SK-N-SH (cell line): ENCODE data around the gene PAX2. TPM values are rescaled to one million over a fixed set of nuclear protein-coding genes. Genes with fewer than 3 reads are reported as not detected.

Experiments used
- CTCF ChIA-PET: fragments of 300-600, 350-600 bp; formaldehyde crosslinking; extraction: SDS; loops from one replicate; lab custom pipeline; 2021; lab: Yijun Ruan, JAX
- POLR2A ChIA-PET: fragments of 350-600 bp; sonication (Branson Sonifier 250); formaldehyde crosslinking; extraction: SDS; loops from one replicate; lab custom pipeline; 2020; ENCODE audit warnings: antibody characterized with exemption, inconsistent platforms; lab: Yijun Ruan, JAX
- DNase-seq: peaks from one replicate; pipeline ENCODE4 v3.0.0; 2012
- H2AFZ ChIP-seq: fragments of 200-600 bp; sonication (generic); 2 replicates; pipeline ENCODE4 v1.8.1; 2016; ENCODE audit warnings: antibody characterized with exemption, mild to moderate bottlenecking, low read depth
- H3F3A ChIP-seq: fragments of 200-600 bp; sonication (generic); replicated peaks from 2 replicates; pipeline ENCODE3; 2016; ENCODE audit warnings: antibody characterized with exemption, mild to moderate bottlenecking; ENCODE audit not compliant: insufficient read depth
- H3K27ac ChIP-seq, 2 experiments: fragments of 200-500 bp in 1 of 2; fragments of 200-600 bp in 1 of 2; sonication (Bioruptor generic) in 1 of 2; sonication (generic), shearing (Covaris generic) in 1 of 2; 2 replicates each; pipeline versions ENCODE4 v1.5.1 to v1.6.1; 2014 to 2016; ENCODE audit warnings: low read depth in 2 of 2, inconsistent platforms in 1 of 2, low read length in 1 of 2, mild to moderate bottlenecking in 1 of 2, mixed read lengths in 1 of 2
- H3K27me3 ChIP-seq: fragments of 200-600 bp; sonication (generic), shearing (Covaris generic); 2 replicates; pipeline ENCODE4 v1.6.1; 2016; ENCODE audit warnings: mixed run types; ENCODE audit not compliant: insufficient read depth
- H3K36me3 ChIP-seq, 2 experiments: fragments of 200-500 bp in 1 of 2; fragments of 200-600 bp in 1 of 2; sonication (Bioruptor generic) in 1 of 2; sonication (generic) in 1 of 2; replicated peaks in 1 of 2; 2 replicates each; pipeline versions ENCODE3 to v1.5.1; 2014 to 2016; ENCODE audit warnings: low read length in 1 of 2, mild to moderate bottlenecking in 1 of 2; ENCODE audit not compliant: insufficient read depth in 2 of 2, control insufficient read depth in 1 of 2
- H3K4me1 ChIP-seq, 2 experiments: fragments of 200-500 bp in 1 of 2; fragments of 200-600 bp in 1 of 2; sonication (Bioruptor generic) in 1 of 2; sonication (generic), shearing (Covaris generic) in 1 of 2; 2 replicates each; pipeline versions ENCODE4 v1.5.1 to v1.6.1; 2014 to 2016; ENCODE audit warnings: low read depth in 1 of 2, low read length in 1 of 2, mixed run types in 1 of 2; ENCODE audit not compliant: insufficient read depth in 2 of 2, control insufficient read depth in 1 of 2
- H3K4me2 ChIP-seq: fragments of 200-600 bp; sonication (generic), shearing (Covaris generic); 2 replicates; pipeline ENCODE4 v1.6.1; 2017; ENCODE audit warnings: mixed run types
- H3K4me3 ChIP-seq, 2 experiments: fragments of 200-500 bp in 1 of 2; fragments of 200-600 bp in 1 of 2; sonication (Bioruptor generic) in 1 of 2; sonication (generic), shearing (Covaris generic) in 1 of 2; 2 replicates each; pipeline versions ENCODE4 v1.5.1 to v1.8.1; 2014 to 2016; ENCODE audit warnings: low read depth in 2 of 2, inconsistent platforms in 1 of 2, low read length in 1 of 2, mild to moderate bottlenecking in 1 of 2, mixed read lengths in 1 of 2, moderate library complexity in 1 of 2
- H3K79me2 ChIP-seq: fragments of 200-600 bp; sonication (generic); 2 replicates; pipeline ENCODE4 v1.8.1; 2017; ENCODE audit warnings: mild to moderate bottlenecking; ENCODE audit not compliant: insufficient read depth
- H3K9ac ChIP-seq: fragments of 200-600 bp; sonication (generic); 2 replicates; pipeline ENCODE4 v1.6.1; 2017; ENCODE audit warnings: mixed run types
- H3K9me2 ChIP-seq: fragments of 200-600 bp; sonication (generic); 2 replicates; pipeline ENCODE4 v1.6.1; 2017; ENCODE audit warnings: mixed run types
- H3K9me3 ChIP-seq: fragments of 200-600 bp; sonication (generic); 2 replicates; pipeline ENCODE4 v1.6.1; 2017; ENCODE audit warnings: mixed run types, mild to moderate bottlenecking, moderate library complexity
- H4K20me1 ChIP-seq: fragments of 200-600 bp; sonication (generic); 2 replicates; pipeline ENCODE4 v1.6.1; 2017; ENCODE audit warnings: mild to moderate bottlenecking, mixed run types; ENCODE audit not compliant: insufficient read depth
- ELF1 ChIP-seq: IDR thresholded peaks from 2 replicates; pipeline ENCODE4 v1.4.0; 2012
- EZH2phosphoT487 ChIP-seq: fragments of 200-600 bp; sonication (generic); IDR thresholded peaks from 2 replicates; pipeline ENCODE4 v1.6.1; 2017; ENCODE audit warnings: low read depth, mixed run types, mild to moderate bottlenecking, antibody characterized with exemption, moderate library complexity, borderline replicate concordance
- FOXJ3 ChIP-seq: sonication (generic); formaldehyde crosslinking; IDR thresholded peaks from 2 replicates; pipeline ENCODE4 v1.5.1; 2020; ENCODE audit warnings: mild to moderate bottlenecking, missing genetic modification reagents
- FOXM1 ChIP-seq: IDR thresholded peaks from 2 replicates; pipeline ENCODE4 v1.4.0; 2012; ENCODE audit warnings: low read depth, mild to moderate bottlenecking
- JUND ChIP-seq: IDR thresholded peaks from 2 replicates; pipeline ENCODE4 v1.4.0; 2012
- MEF2A ChIP-seq: IDR thresholded peaks from 2 replicates; pipeline ENCODE4 v1.4.0; 2012; ENCODE audit warnings: low read depth, borderline replicate concordance
- RAD21 ChIP-seq: IDR thresholded peaks from 2 replicates; pipeline ENCODE4 v1.6.1; 2012; ENCODE audit warnings: mild to moderate bottlenecking, low read length
- RCOR1 ChIP-seq: fragments of 150-350 bp; IDR thresholded peaks from 2 replicates; pipeline ENCODE4 v1.6.1; 2017; ENCODE audit warnings: antibody characterized with exemption, low read length
- RFX5 ChIP-seq: IDR thresholded peaks from 2 replicates; pipeline ENCODE4 v1.6.1; 2012; ENCODE audit warnings: mild to moderate bottlenecking, improper control_type of control experiment, low read length
- SIN3A ChIP-seq: IDR thresholded peaks from 2 replicates; pipeline ENCODE4 v1.6.1; 2012; ENCODE audit warnings: low read depth, mild to moderate bottlenecking, low read length, moderate library complexity, borderline replicate concordance
- SMC3 ChIP-seq: IDR thresholded peaks from 2 replicates; pipeline ENCODE4 v1.6.1; 2012; ENCODE audit warnings: low read depth, low read length, improper control_type of control experiment
- TAF1 ChIP-seq: IDR thresholded peaks from 2 replicates; pipeline ENCODE4 v1.6.1; 2012; ENCODE audit warnings: low read depth, mild to moderate bottlenecking, low read length, moderate library complexity, borderline replicate concordance
- TEAD4 ChIP-seq: IDR thresholded peaks from 2 replicates; pipeline ENCODE4 v1.4.0; 2012; ENCODE audit warnings: mild to moderate bottlenecking, borderline replicate concordance; ENCODE audit not compliant: insufficient read depth
- WGBS: methylation state at CpG from one replicate; pipeline ENCODE4 v1.1.6; 2017; ENCODE audit warnings: low lambda C conversion rate; 5-methylcytosine and 5-hydroxymethylcytosine counted together
- polyA plus RNA-seq, 3 experiments: library from polyadenylated mRNA; depleted of rRNA; stranded (reverse); fragments of >200 nt; gene quantifications; 2 replicates each; pipeline ENCODE4 v1.2.3, GENCODE V29; 2012
- TF ChIP-seq, protein P1 (sequence below): fragments of 150-350 bp; IDR thresholded peaks from 2 replicates; pipeline ENCODE4 v1.6.1; 2016; ENCODE audit warnings: mild to moderate bottlenecking, low read depth, low read length
- TF ChIP-seq, protein P2 (sequence below): IDR thresholded peaks from 2 replicates; pipeline ENCODE4 v1.6.1; 2012; ENCODE audit warnings: mild to moderate bottlenecking, low read depth, low read length, moderate library complexity
- TF ChIP-seq, protein P3 (sequence below): fragments of 200-600 bp; sonication (generic); IDR thresholded peaks from 2 replicates; pipeline ENCODE4 v1.6.1; 2017; ENCODE audit warnings: antibody characterized with exemption, mild to moderate bottlenecking, moderate library complexity

Gene PAX2
- polyA plus RNA-seq, 1 of the 3 experiments (the other 2 are of a cell fraction) = not detected

GRCh38 chr10:100735087-100735336, 10.4 kb upstream of the PAX2 start:
- Histone ChIP-seq H3K27ac (no peak overlapping the region), H3K9me3 (no peaks in the 10 kb centered on the region), H3F3A (no peaks in the 10 kb centered on the region), H4K20me1 (0 out of 2 replicates have a peak, but pooled peaks cover 8% of the 10 kb centered on the region), H3K9ac (no peak overlapping the region), H3K4me2 (no peak overlapping the region), H3K79me2 (no peaks in the 10 kb centered on the region), H2AFZ (no peak overlapping the region), H3K4me1 (peaks cover 0 to 14% of the 10 kb centered on the region in 2 experiments; a peak in 1 of 4 replicates), H3K9me2 (no peaks in the 10 kb centered on the region), H3K36me3 (no peaks in the 10 kb centered on the region), H3K4me3 (no peak overlapping the region), H3K27me3 (peaks cover 100% of the 10 kb centered on the region)
- WGBS = 59% methylated on average over 7 of the region's 7 CpGs
- no peak for DNase-seq
- ChIA-PET CTCF (interaction anchor here (1.0 to 5.0 kb wide), 6 partner anchors 9 to 252 kb away, joined by 3 to 46 read pairs (median 4); partner anchors contain the start of gene PAX2), POLR2A (no interaction called here)
- TF ChIP-seq RCOR1 = no peak
- TF ChIP-seq EZH2phosphoT487 = no peak
- no peak for TF ChIP-seq JUND
- TF ChIP-seq, protein P1, sequence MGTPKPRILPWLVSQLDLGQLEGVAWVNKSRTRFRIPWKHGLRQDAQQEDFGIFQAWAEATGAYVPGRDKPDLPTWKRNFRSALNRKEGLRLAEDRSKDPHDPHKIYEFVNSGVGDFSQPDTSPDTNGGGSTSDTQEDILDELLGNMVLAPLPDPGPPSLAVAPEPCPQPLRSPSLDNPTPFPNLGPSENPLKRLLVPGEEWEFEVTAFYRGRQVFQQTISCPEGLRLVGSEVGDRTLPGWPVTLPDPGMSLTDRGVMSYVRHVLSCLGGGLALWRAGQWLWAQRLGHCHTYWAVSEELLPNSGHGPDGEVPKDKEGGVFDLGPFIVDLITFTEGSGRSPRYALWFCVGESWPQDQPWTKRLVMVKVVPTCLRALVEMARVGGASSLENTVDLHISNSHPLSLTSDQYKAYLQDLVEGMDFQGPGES = no peak
- no peak for TF ChIP-seq ELF1
- no peak for TF ChIP-seq RFX5
- TF ChIP-seq FOXM1 = no peak
- TF ChIP-seq TAF1 = no peak
- TF ChIP-seq, protein P2, sequence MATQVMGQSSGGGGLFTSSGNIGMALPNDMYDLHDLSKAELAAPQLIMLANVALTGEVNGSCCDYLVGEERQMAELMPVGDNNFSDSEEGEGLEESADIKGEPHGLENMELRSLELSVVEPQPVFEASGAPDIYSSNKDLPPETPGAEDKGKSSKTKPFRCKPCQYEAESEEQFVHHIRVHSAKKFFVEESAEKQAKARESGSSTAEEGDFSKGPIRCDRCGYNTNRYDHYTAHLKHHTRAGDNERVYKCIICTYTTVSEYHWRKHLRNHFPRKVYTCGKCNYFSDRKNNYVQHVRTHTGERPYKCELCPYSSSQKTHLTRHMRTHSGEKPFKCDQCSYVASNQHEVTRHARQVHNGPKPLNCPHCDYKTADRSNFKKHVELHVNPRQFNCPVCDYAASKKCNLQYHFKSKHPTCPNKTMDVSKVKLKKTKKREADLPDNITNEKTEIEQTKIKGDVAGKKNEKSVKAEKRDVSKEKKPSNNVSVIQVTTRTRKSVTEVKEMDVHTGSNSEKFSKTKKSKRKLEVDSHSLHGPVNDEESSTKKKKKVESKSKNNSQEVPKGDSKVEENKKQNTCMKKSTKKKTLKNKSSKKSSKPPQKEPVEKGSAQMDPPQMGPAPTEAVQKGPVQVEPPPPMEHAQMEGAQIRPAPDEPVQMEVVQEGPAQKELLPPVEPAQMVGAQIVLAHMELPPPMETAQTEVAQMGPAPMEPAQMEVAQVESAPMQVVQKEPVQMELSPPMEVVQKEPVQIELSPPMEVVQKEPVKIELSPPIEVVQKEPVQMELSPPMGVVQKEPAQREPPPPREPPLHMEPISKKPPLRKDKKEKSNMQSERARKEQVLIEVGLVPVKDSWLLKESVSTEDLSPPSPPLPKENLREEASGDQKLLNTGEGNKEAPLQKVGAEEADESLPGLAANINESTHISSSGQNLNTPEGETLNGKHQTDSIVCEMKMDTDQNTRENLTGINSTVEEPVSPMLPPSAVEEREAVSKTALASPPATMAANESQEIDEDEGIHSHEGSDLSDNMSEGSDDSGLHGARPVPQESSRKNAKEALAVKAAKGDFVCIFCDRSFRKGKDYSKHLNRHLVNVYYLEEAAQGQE = no peak
- TF ChIP-seq, protein P3, sequence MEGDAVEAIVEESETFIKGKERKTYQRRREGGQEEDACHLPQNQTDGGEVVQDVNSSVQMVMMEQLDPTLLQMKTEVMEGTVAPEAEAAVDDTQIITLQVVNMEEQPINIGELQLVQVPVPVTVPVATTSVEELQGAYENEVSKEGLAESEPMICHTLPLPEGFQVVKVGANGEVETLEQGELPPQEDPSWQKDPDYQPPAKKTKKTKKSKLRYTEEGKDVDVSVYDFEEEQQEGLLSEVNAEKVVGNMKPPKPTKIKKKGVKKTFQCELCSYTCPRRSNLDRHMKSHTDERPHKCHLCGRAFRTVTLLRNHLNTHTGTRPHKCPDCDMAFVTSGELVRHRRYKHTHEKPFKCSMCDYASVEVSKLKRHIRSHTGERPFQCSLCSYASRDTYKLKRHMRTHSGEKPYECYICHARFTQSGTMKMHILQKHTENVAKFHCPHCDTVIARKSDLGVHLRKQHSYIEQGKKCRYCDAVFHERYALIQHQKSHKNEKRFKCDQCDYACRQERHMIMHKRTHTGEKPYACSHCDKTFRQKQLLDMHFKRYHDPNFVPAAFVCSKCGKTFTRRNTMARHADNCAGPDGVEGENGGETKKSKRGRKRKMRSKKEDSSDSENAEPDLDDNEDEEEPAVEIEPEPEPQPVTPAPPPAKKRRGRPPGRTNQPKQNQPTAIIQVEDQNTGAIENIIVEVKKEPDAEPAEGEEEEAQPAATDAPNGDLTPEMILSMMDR = no peak
- TF ChIP-seq RAD21 = no peak
- TF ChIP-seq MEF2A = no peak
- no peak for TF ChIP-seq FOXJ3 (CRISPR knock-in tag)
- no peak for TF ChIP-seq SMC3
- TF ChIP-seq SIN3A = no peak
- no peak for TF ChIP-seq TEAD4
